CD1c-positive myeloid dendritic cell (primary cell): ENCODE results near the gene ROR1.
"Not testable (repeated sequence)": the region's sequence is repeated elsewhere in the genome, so short reads cannot be mapped to it uniquely, and the experiment has no call there.

Experiments used
- DNase-seq: peaks from one replicate; pipeline ENCODE4 v3.0.0-alpha.2; 2016; ENCODE audit errors: extremely low spot score

ROR1 gene

DNA sequence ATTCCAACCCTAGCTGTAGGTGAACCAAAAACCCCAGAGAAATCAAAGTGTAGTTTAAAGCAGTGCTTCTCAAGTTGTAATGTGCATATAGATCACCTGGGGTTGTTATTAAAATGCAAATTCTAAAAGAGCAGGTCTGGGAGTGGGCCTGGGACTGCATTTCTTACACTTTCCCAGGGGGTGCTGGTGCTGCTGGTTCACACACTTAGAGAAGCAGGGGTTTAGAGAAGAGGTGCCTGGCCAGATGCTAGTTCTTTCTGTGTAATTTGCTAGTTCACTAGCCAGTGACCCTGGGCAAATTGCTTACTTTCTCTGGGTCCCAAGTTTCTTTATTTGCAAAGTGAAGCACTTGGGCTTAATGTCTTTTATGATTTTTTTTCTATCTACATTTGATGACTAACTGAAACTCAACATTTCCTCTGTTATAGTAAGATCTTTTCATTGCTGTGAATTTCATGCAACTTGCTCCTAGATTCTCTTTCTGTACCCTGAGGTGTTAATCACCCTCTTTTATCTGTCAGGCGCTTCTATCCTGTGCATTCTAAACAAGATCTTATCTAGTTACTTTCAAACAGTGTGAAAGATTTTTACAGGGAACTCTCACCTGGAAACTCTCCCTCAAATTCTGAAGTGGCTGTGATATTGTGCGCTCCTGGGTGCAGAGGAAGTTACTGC, 287.8 kb downstream of the ROR1 start:
- no peak for DNase-seq

GRCh38 chr1:64062529-64062928, 288.7 kb downstream of the ROR1 start:
- DNase-seq = no peak

DNA sequence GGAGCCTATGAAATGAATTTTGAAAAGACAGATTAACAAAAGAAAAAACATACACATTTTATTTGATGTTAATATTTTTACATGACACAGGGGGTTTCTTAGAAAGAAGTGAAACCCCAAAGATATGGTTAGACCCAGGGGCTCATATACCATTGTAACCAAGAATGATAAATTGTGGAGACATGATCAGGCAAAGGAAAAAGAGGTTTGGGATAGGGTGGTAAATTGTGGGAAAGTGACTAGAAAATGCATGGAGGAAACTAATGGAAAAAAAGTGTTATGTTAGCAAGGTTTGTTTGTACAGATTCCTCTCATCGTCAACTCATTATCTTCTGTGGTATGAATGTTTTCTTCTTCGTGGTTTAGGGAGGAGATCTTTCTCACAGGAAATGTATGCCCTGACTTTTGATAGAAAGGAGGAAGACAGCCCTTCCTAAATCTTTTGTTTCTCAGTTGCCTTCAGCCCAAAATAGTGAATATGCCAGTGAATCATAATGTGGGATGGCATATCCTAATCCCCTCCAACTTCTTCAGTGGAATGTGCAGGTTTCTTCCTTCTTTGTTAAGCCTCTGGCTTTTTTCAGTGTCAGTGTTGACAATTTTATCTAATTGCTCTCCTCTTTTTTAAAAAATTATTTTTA, 289.2 kb downstream of the ROR1 start:
- DNase-seq = no peak

DNA sequence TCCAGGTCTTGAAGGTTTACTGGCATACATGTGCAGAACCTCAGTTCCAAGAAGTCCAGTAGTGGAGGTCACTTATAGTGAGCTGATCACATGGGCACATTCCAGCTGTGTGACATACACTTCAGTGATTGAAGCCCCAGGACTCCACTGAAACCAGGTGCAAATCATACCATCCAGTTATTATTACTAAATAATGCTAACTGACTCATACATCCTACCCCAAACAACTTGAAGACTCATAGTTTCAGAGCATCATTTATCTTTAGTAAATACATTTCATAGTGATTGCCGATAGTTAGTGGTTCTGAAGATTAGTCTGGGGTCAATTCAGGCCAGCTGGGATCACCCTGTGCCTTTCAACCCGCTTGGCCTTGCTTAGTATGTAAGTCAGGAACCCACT, 291.8 kb downstream of the ROR1 start:
- no peak for DNase-seq

DNA sequence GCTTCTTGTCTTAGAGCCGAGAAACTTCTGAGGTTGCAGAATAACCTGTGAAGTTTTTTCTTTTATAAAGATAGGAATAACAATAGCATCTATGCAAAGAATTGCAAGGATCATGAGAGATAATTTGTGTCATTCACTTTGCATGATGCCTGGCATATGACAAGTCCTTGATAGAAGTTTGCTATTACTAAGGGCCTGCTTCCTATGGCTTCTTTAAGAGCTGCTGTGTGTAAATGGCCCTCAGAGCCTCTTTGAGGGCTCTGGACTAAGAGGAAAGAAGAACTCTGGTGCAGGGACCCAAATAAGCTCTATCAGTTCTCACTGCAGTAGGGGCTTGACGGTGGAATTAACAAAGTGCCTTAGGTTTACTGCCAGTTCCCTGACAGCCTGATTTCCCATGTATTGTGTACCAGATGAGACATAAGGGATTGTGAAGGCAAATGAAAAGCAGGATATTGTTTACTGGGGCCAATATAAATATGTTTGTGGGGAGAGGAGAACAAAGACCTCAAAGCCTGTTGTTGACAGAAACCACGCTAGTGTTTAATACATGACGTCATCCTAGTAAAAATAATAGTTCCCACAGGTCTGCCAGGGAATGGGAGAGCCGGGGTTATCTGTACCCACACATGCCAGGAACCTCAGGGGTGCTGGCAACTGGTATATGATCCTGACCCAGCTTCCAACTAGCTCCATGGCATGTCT, 298.4 kb downstream of the ROR1 start:
- DNase-seq = no peak

DNA sequence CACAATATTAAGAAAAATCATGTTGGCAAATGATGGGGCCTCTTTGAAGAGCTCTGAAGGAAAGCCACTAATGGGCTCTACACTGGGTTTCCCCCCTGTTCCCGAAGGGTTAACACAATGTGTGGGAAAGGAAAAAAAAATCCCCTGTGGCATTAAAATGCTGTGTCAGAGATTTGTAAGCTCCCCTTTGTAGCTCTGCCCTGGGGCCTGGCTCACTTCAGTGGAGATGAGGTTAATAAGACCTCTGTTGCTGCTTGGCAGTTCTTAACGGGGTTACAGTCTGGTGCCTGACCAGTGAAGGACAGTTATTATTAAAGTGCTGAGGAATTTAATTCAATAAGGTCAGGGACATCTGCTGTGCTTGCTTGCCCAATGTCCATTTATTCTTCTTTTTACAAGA, 299.9 kb downstream of the ROR1 start:
- no peak for DNase-seq

DNA sequence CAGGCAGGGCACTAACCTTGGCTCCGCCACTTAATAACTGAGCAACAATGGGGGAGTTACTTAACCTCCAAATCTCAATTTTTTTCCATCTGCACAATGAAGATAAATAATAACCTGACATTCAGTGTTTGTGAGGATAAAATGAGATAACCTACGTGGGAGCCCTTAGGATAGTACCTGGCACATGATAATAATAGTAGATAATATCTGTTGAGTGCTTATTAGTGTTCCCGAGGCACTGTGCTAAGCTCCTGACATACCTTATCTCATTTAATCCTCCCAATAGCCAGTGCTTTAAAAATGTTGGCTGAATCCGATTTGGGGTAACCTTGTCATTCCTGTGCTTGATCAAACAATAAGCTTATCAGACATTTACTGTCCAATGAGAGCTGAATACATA, 300.9 kb downstream of the ROR1 start:
- no peak for DNase-seq

- no peak for DNase-seq
These were observed 303.6 kb downstream of the ROR1 start for GRCh38 chr1:64077281-64077940.

GRCh38 chr1:64080941-64081562, 307.2 kb downstream of the ROR1 start:
- DNase-seq = no peak

- no peak for DNase-seq
These were observed 308.6 kb downstream of the ROR1 start for GRCh38 chr1:64082459-64082858.

DNA sequence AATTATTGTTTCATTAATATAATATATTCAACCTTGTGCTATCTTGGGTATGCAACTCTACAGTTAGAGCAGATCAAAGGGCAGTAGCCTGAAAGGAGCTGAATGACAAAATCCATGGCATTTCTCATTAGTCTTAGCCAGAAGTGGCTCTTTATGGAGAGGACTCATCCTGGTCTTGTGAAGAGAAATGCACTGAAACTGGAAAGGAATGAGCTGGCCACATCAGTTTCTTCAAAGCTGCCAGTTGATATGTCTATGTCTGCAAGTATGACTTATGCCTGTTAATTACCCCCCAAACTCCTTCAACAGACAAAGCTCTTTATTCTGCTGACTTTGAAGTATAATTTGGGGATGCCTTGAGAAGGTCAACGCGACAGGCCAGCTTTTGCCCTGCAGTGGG, 310.6 kb downstream of the ROR1 start:
- DNase-seq = no peak

GRCh38 chr1:64087768-64088167, 314.0 kb downstream of the ROR1 start:
- DNase-seq = no peak

DNA sequence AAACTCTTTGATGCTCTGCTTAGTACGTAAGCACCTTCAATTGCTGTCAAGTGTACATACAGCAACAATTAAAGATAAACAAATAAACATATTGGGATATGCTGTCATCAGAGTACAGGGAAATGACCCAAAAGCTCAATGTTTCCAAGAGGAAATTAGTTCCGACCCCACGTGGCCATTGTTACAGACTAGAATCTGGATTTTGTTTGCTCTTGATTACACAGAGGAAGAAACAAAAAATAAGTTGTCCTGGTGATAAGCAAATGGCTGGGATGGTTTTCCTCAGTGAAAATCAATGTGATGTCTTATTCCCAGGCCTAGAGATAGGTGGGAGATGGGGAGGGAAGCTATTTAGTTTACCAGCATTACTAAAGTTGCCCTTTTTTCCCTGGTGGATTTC, 316.6 kb downstream of the ROR1 start:
- no peak for DNase-seq

- no peak for DNase-seq
These were observed 319.1 kb downstream of the ROR1 start for GRCh38 chr1:64092851-64093371.

DNA sequence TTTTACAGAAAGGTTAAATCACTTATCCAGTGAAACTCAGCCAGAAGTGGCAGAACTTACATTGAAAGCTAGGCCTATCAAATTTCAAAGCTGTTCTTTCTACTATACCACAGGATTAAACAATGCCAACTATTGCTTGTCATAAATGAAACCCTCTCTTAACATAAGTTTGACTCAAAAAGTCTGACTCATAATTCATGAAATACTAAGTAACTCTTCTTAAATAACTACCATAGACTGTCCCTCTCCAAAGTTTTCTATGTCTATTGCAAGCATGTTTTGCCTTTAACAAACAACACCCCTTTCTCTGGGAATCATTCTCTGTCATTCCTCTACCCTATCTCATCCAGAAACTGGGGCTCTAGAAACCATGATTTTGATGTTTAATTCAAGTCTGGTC, 320.1 kb downstream of the ROR1 start:
- DNase-seq = no peak

DNA sequence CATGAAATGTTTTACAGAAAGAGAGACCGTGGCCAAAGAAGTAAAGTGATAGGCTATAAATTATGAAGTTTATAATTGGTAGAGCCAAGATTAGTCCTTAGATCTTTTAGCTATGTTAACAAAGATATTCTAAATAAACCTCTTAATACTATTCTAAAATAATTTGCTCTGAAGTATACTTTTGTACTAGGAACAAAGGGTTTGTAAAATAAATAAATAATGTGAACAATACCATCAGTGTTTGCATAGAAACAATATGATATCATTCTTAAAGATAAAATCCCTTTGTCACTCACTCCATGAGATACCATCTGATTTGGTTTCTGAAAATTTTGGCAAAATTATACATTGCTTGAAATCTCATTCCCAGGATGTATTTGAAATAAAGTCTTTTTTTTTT, 322.0 kb downstream of the ROR1 start:
- DNase-seq = no peak

GRCh38 chr1:64097859-64098258, 324.0 kb downstream of the ROR1 start:
- no peak for DNase-seq

- no peak for DNase-seq
These were observed 324.6 kb downstream of the ROR1 start for GRCh38 chr1:64098436-64098835.

DNA sequence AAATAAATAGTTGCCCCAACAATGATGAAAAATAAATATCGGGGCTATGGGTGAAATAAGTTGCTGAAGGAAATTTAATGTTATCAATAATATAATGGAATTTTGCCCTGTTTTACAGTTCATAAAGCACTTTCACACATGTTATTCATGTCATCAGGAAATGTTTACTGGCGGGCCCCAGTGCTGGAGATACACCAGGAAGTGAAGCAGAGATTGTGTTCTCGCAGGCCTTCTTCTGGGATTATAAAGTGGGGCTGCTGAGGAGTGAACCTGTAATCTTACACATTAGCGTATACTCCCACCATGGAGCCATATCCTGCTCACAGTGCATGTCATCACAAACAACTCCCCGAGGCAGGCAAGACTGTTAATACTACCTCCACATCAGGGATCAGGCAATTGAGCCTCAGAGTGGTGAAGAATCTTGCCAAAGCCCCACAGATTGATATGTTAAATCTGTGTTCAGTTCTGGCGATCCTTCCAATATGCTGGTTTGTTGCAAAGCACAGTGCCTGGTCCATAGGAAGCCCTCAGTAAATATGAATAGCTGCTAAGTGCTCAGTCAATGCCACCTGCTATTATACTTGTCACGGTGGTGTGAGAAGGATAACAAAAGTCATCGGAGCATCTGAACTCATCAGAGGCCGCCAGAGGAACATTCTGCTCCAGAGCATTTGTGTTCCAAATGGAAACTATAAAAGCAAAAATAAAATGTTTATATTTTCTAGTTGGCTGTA, 325.2 kb downstream of the ROR1 start:
- no peak for DNase-seq

- DNase-seq = no peak
These were observed 327.0 kb downstream of the ROR1 start for GRCh38 chr1:64100791-64101190.

DNA sequence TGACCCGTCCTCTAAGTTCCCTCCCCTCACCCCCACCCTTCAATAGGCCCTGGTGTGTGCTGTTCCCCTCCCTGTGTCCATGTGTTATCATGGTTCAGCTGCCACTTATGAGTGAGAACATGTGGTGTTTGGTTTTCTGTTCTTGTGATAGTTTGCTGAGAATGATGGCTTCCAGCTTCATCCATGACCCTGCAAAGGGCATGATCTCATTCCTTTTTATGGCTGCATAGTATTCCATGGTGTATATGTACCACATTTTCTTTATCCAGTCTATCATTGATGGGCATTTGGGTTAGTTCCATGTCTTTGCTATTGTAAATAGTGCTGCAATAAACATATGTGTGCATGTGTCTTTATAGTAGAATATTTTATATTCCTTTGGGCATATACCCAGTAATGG, 330.8 kb downstream of the ROR1 start:
- DNase-seq = not testable (repeated sequence)
